IPS-11a (cell line): ENCODE measurements around the gene PTX4.
"Not testable (repeated sequence)": the region's sequence is repeated elsewhere in the genome, so short reads cannot be mapped to it uniquely, and the experiment has no call there.

Source experiments
- H3K4me3 ChIP-seq: one replicate; pipeline ENCODE4 v1.5.1; 2013; ENCODE audit warnings: low read depth, low read length, control low read depth

Gene PTX4

DNA sequence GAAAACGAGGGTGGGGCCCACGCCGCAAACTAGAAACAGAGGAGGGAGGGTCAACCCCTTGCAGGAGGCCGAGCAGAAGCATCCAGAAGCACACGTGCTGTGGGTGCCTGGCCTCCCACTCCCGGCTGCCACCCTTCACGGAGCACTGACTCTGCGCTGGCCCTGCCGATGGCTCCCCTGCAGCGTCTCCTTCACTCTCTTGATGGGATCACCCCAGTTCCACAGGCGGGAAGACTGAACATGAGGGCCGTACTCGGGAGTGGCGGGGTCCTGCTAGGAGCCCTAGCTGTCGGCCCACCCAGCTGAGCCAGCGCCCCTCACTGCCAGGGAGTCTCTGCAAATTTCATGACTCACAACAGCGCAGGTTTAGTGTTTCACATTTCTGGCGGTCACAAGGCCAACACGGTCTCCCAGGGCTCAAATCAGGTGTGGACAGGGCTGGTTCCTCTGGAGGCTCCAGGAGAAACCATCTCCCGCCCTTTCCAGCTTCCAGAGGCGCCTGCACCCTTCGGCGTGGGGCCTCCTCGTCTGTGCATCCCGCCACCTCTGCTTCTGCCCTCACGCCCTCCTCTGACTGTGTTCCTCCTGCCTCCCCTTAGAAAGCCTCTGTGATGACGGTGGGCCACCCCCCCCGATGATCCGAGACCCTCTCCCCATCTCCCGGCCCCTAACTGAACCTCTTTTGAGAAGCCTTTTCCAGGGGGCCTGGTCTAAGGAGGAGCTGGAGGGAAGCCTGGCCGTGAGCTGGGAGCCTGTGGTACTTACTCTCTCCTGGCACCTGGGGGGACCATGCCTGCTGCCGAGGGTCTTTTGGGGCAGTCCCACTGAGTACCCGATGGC, 2.0 kb downstream of the PTX4 start:
- no peak overlapping the region for H3K4me3 ChIP-seq

DNA sequence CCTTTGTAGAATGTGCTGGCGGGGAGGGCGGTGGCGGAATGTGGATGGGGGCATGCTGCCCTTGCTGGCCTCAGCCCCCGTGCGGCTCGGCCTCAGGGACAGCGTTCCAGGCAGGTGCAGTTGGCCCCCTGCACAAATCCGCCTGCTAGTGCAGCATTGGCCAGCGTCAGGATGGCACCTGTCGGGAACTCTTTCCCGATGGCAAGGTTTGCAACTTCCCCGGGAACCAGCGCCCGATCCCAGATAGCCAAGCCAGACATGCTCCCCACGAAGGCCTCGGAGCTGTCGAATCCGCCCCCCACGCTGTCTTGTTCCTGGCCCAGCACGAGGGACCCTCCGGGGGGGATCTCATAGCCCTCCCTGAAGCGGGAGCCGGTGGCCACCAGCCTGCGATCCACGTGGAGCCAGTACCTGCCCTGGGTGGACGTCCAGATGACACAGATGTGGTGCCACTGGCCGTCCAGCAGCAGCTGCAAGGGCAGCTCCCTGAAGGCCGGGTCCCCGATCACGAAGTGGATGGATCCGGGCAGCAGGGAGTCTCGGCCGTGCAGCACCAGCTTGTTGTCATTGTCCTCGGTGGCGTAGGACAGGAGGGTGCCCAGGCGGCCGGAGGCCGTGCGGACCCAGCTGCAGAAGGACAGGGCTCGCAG, 2.8 kb downstream of the PTX4 start:
- H3K4me3 ChIP-seq, result no peak overlapping the region

DNA sequence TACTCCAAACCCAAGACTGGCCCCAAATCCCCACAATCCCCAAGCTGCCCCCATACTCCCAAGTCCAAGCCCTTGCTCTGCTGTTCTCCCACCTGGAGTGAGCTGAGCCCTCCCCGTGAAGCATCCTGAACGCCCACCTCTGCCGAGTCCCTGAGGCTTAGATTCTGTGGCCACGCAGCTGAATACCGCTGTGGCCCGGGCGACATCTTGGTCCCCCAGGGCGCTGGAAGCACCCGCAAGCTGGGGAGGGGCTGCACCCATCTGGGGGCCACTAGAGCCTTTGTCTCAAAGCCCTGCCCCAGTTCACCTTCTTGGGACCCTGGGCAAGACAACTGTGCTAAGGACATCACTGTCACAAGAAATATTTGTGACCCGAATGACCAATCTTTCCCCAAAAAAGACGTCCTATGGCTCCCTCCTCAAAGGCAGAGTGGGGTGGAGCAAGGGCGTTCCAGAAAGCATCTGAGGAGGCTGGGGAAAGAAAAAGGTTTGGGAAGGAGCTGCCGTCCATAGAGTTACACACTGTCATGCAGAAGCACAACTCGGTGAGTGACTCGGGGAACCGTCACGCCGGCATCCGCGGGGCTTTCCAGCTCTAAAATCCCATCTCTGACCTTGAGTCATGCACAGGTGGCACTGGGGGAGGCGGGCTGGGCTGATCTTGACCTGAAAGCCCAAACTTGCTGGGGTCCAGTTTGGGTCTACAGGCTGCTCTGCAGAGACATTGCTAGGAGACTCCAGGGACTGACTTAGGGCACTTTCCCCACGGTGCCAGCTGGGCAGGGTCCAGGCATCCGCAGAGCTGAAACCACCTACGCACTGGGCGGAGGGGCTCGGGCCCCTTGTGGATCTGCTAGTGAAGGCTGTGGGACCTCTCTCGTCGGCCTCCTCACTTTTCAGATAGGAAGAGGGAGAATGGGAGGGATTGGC, 6.6 kb downstream of the PTX4 start:
- H3K4me3 ChIP-seq, result no peak overlapping the region

DNA sequence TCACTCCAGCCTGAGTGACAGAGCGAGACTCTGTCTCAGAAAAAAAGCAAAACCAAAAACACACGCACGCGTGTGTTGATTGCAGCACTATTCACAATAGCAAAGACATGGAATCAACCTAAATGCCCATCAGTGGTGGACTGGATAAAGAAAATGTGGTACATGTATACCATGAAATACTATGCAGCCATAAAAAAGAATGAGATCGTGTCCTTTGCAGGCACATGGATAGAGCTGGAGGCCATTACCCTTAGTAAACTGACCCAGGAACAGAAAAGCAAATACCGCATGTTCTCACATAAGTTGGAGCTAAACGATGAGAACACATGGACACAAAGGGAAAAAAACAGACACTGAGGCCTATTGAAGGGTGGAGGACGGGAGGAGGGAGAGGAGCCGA, 9.8 kb downstream of the PTX4 start:
- not testable (repeated sequence) for H3K4me3 ChIP-seq

DNA sequence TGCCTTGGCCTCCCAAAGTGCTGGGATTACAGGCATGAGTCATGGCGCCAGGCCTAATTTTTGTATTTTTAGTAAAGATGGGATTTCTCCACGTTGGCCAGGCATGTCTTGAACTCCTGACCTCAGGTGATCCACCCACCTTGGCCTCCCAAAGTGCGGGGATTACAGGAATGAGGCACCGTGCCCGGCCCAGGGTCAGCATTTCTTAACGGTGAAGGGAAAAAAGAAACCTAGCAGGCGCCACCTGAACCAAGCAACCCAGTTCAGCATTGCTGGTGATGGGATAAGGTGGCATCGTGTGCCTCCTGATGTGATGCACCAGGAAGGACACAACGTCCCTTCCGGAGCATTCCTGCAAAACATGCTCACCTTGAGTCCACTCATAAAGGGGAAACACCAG, 11.7 kb downstream of the PTX4 start:
- H3K4me3 ChIP-seq, result no peak overlapping the region

DNA sequence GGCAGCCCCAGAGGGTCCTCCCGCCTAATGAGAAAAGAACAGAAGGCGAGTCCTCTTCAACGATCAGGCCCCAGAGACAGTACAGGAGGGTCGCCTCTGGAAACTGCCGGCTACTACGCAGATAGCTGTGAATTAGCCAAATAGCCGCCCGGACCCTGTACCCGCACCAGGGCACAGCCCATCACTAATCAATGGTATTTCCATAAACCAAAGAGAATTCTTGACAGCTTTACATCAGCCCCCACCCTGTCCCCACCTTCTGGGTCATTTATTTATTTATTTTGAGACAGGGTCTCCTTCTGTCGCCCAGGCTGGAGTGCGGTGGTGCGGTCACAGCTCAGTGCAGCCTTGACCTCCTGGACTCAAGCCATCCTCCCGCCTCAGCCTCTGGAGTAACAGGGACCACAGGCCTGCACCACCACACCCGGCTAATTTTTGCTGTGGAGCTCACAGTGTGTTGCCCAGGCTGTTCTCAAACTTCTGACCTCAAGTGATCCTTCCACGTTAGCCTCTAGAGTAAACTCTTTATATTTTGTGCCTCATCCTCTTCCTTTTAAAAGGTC, 13.1 kb downstream of the PTX4 start:
- peak overlapping the region; percentile 62 for H3K4me3 ChIP-seq

DNA sequence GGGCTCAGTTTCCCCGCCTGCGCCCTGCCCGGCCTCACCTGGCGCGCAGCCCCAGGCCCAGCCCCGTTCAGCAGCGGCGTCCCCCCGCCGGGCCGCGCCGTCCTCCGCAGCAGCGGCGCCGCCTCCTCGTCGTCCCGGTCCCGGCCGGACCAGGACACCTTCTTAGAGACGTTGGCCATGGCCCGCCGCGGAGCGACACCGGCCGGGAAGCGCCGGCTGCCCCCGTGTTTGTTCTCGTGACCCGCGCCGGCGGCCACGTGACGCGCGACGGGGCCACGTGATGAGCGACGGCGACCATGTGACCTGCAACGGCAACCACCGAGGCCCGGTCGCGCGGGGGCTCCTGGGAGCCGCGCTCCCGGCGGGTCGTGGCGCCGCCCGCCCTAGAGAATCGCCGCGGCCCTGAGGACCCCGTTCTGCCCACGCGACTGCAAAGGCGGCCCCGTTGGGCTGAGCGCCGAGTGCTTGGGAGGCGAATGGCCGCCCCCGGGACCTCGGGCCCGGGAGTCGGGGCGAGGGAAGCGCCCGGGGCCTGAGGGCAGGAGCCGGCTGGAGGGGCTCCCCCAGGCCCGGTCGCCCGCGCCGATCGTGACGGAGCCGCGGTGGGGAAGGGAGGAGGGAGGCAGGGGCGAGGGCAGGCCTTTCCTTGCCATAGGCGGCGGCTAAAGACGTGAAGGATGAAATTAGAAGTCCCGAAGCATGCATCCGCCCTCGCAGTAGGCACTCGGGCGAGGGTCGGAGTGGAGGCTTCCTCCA, 13.8 kb downstream of the PTX4 start, which contains the start of gene CLCN7:
CLCN7 (minus strand) TSS at position 233 of the 756 bp plus-strand sequence; CDS start at position 179, 54 bp downstream.
- peak within 1 kb of the TSS; percentile 62 for H3K4me3 ChIP-seq

DNA sequence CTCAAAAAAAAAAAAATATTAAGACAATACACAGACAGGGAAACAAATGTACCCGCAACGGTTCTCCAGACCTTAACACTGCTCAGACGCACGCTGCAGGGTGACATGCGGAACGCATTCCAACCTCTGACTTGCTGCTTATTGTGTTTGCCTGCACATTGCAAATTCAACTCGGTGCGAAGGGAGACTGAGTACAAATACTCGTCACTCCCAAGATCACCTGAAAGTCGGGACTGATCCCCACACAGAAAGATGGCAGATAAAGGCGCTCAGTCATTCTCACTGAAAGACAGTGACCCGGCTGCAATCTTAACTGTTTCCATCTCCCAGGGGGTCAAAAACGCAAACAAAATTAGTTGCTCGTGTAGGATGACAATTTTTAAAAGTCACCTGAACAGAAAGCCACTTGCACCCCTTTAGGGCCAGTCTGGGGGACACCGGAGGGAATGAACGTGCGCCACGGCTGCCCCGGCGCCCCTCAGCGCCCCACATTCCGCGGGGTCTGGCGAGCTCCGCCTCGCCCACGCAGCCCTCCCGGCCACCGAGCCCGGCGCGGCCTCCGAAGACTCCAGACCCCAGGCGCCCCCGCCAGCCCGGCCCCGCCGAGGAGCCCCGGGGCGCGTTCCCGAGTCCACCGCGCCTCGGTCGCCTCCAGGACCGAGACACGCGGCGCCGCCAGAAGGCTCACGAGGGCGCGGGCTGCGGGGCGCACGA, 14.5 kb downstream of the PTX4 start:
- peak overlapping the region; percentile 62 for H3K4me3 ChIP-seq

DNA sequence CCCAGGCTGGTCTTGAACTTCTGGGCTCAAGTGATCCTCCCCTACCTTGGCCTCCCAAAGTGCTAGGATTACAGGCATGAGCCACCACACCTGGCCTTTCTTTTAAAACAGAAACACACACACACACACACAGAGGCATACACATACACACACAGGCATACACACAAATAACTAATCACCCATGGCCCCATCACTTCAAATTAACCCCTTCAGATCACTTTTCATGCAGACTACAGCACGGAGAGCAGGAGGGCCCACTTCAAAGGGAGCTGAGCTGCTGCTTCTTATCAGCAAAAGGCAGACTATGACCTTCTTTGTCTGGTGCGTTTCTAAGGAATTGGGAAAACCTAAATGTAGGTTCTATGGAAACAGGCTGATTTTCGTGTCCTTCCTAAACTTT, 15.8 kb downstream of the PTX4 start:
- H3K4me3 ChIP-seq, result no peak overlapping the region

DNA sequence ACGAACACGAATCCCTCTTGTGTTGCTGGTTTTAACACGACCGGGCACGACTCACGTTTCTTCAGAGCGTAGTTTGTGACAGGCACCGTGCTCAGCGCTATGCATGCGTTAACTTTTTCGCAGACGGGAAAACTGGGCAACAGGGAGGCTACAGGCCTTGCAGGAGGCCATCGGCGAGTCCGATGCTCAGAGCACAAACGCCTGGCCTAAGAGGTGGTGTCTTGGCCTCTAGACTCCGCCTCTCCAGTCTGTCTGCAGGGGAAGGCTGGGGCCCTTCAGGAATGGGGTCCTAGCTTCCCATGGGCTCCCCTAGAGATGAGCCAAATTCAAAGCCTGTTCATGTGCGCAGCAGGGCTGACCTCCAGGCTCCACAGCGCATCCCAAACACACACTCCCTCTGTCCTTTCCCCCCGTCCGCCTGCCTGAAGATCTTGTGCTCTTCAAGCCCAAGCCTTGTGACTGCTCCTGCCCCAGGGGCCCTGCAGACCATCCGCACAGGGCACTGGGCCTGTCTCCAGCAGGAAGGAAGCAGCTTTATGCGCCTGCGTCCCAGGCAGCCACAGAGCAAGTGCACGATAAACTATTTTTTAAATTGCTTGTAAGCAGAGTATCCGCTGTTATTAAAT, 17.1 kb downstream of the PTX4 start:
- no peak overlapping the region for H3K4me3 ChIP-seq

DNA sequence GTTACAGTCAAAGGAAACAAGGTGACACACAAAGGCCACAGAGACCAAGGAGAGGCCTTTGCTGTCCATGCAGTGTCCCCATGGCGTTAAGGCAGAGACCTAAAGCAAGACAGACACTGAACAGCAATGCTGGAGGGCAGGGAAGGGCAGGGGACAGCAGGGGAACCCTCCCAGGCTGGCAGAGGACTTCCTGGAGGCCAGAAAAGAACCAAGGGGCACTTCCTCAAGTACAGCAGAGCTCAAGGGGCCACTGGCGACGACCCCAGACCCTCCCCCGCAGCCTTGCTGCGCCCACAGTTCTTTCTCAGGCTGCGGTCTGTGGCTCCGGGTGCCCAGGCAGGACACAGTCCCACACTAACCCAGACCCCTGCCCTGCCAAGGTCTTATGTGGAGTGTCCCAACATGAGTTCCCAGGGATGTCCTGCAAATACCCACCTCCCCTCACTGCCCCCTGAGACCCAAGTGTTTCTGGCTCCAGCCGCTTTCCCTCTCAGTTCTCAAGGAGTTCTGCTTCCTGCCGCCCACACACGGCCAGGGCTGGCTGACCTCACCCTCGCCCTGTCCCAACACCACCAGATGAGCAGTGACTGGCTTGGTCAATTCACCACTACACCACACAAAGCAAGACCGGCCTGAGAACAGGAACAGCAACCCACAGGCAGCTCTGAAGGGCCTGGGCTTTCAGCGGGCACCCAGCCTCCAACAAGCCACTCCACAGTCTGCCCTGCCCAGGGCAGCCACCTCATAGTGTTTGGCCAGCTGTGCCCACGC, 18.1 kb downstream of the PTX4 start:
- H3K4me3 ChIP-seq, result no peak overlapping the region

DNA sequence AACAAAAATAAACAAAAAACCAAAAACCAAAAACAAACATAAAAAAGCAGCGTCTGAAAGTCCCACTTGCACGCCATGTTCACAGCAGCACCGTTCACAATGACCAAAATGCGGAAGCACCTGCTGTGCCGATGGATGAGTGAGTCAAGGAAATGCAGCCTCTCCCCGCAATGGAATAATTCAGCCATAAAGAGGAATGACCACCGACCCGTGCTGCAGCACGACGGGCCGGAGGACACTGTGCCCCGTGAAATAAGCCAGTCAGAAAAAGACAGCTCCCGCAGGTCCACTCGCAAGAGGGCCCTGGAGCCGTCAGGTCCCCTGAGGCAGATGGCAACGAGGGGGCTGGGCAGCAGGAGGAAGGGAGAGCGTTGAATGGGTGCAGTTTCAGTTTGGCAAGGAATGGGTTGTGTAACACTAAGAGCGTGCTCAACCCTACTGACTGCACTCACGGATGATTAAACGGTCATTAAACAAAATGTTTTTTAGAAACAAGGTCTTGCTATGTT, 19.0 kb downstream of the PTX4 start:
- no peak overlapping the region for H3K4me3 ChIP-seq

DNA sequence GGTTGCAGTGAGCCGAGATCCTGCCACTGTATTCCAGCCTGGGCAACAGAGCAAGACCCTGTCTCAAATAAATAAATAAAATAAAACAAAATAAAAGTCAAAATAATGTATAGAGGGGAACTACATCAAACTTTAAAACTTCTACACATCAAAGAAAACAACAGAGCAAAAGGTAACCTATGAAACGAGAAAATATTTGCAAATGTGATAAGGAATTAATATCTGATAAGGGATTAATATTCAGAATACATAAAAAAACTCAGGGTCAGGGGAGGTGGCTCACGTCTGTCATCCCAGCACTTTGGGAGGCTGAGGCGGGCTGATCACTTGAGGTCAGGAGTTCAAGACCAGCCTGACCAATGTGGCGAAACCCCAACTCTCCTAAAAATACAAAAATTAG, 19.6 kb downstream of the PTX4 start:
- not testable (repeated sequence) for H3K4me3 ChIP-seq

DNA sequence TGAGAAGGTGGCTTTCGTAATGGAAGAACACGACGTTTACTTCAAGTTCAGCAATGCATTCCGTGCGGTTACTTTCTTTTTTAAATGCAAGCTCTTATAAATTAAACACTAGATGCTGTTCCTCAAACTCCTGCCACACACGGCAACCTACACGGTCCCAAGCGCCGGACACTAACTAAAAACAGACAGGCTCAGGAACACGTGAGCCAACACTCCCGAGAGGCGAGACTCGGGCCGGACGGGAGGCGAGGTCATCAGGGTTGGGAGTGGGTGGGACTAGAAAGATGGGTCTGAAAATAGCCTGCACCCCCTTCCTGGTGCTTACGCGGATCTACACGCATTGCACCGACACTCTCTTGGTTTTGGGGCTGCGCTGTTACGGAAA, 20.3 kb downstream of the PTX4 start:
- no peak overlapping the region for H3K4me3 ChIP-seq

DNA sequence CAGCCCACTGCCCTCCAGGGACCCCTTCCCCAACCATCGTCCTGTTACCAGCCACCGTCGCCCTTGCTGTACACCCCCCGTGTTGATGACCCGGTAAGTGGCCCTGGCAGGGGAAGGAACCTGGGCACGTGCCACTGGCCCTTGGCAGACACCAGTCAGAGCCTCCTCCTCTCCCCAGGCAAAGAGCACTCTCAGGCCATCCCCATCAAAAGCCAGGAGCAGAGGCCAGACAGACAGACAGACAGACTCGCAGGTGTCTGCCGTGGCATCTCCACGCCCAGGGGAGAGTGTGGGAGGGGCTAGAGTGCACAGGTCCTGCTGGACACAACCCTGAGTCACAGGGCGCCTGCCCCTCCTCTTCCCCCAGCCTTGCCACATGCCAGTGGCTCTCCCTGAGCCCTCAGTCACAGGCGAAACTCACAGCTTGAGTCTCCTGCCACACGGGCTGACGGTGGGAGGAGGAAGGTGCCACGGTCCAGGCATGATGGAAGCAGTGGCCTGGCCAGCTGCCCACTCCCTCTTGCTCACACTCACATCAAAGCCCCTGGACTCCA, 21.7 kb downstream of the PTX4 start:
- no peak overlapping the region for H3K4me3 ChIP-seq

DNA sequence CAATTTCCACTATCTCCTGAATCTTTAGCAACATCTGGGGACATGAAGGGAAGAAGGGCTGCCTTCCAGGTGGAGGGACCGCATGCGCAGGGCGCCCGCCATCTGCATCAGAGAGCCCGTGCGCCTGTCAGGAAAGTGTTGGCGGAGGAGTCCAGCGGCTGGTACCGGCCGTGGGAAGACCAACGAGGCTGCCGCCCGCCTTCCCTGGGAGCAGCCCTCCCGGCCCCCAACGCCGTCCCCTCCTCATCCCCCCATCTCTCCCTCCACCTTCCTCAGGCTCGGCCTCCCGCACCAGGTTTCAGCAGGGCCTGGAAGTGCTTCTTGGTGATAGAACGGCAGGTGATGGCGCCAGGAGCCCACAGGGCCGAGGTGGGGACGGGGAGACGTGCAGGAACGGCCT, 22.7 kb downstream of the PTX4 start:
- no peak overlapping the region for H3K4me3 ChIP-seq

DNA sequence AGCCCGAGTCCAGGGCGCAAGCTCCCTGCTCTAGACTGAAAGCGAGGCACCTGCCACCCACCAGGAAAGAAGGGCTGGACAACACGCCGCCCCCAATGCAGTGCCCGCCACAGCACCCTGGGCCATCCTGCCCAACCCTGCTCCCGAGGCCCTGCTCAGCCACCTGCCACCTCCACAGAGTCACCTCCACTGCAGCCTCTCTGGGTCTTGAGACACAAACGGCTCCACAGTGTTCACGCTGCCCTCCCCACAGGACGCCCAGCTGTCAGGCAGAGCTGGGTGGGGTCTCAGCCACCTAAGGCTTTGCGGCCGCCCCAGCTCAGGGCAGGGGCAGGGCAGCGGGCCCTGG, 23.2 kb downstream of the PTX4 start:
- H3K4me3 ChIP-seq, result no peak overlapping the region

DNA sequence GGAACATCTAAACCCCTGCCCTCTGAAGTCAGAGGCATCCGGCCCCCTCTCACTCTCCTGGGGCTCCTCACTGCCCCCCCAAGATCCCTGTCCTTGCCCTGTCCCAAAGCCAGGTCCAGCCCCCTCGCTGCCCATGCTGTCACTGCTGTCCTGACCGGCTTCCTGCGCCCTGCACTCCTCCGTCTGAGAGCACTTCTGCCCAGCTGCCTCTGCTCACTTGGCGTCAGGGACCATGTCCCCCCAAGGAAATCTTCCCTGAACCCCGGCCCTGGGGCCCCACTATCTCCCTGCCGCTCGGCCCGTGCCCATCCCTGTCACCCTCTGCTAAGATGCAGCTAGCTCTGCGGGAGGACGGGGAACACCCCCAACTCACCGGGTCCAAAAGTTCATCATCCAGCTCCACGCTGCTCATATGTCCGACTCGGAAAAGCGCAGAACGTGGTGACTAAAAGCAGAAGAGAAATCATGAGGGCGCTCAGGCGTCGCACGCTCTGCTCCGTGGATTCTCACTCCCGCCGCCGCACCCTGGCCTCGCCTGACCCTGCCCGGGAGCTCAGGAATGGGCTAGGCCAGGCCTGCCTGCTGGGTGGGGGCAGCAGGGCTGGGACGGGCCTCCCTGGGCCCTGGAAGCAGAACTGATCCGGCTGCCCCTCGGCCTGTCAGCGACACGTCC, 23.7 kb downstream of the PTX4 start:
- H3K4me3 ChIP-seq, result no peak overlapping the region
